ENCODE measurements around the gene COMMD1. TPM values are rescaled to one million over a fixed set of nuclear protein-coding genes. Genes with fewer than 3 reads are reported as not detected.

Gene COMMD1
- total and polyA plus RNA-seq, 2 donors (not counting 3 experiments of a cell fraction or from before 2014, with no cell fraction given), result 39.5 to 57.1 TPM

- no peak for FAIRE-seq
- CTCF ChIA-PET, result no interaction called here
Measured at GRCh38 chr2:62101886-62102285, 196.4 kb downstream of the COMMD1 start.

More at GRCh38 chr2:62101886-62102285, 196.4 kb downstream of the COMMD1 start:
- POLR2A ChIA-PET, result no interaction called here
- Histone ChIP-seq H3K4me3 (replicated peaks in 1 of 3; ENCODE audit: insufficient read depth in 1 of 3, low read depth in 1 of 3, low read length in 3 of 3) (no peak overlapping the region), H3K9me3 (replicated peaks; ENCODE audit: control insufficient read depth, insufficient read depth, low read length) (no peaks in the 10 kb centered on the region), H3K27ac (ENCODE audit: insufficient read depth, low read depth, low read length) (no peak overlapping the region), H3K9me1 (replicated peaks; ENCODE audit: control insufficient read depth, extremely low read depth, insufficient read depth, low read length) (no peaks in the 10 kb centered on the region), H3K36me3 (ENCODE audit: control insufficient read depth in 2 of 2, extremely low read depth in 1 of 2, insufficient read depth in 2 of 2, low read length in 2 of 2) (no peaks in the 10 kb centered on the region), H3K27me3 (ENCODE audit: control insufficient read depth in 2 of 2, insufficient read depth in 2 of 2, low read length in 2 of 2) (no peaks in the 10 kb centered on the region), H3K4me1 (ENCODE audit: control insufficient read depth, extremely low read depth, insufficient read depth, low read length) (no peaks in the 10 kb centered on the region), H2AFZ (ENCODE audit: low read depth, low read length) (no peak overlapping the region), H3K4me2 (ENCODE audit: insufficient read depth, low read length) (no peak overlapping the region), H3K79me2 (ENCODE audit: control insufficient read depth, insufficient read depth, low read length) (no peaks in the 10 kb centered on the region), H3K9ac (replicated peaks; ENCODE audit: extremely low read depth, insufficient read depth, low read length) (no peak overlapping the region), H4K20me1 (replicated peaks; ENCODE audit: control insufficient read depth, extremely low read depth, insufficient read depth, low read length) (no peaks in the 10 kb centered on the region)
- TF ChIP-seq POLR2AphosphoS5 (IDR thresholded peaks at IDR 0.05; ENCODE audit: insufficient read depth, low read depth, low read length) (no peak), MAX (IDR thresholded peaks at IDR 0.05; ENCODE audit: insufficient read depth, insufficient read length) (no peak), GATA2 (IDR thresholded peaks at IDR 0.05; ENCODE audit: insufficient read depth, insufficient read length, low read depth, low read length) (no peak), EZH2 (IDR thresholded peaks at IDR 0.05; ENCODE audit: borderline replicate concordance, low read depth, low read length, severe bottlenecking) (no peak), CTCF (IDR thresholded peaks at IDR 0.05; ENCODE audit: extremely low read depth in 1 of 2, insufficient read depth in 1 of 2, low read depth in 1 of 2, low read length in 2 of 2) (no peak), MYC (IDR thresholded peaks at IDR 0.05; ENCODE audit: low read depth, low read length) (no peak), POLR2A (IDR thresholded peaks at IDR 0.05; ENCODE audit: low read depth, low read length) (no peak), FOS (IDR thresholded peaks at IDR 0.05; ENCODE audit: borderline replicate concordance, insufficient read depth, low read length) (no peak), JUN (IDR thresholded peaks at IDR 0.05; ENCODE audit: borderline replicate concordance, insufficient read depth, insufficient read length, low read depth) (no peak)
- no peak for DNase-seq (ENCODE audit: low read depth, low spot score)
- intact Hi-C loops (cut with micrococcal nuclease), result no loop called here
- dilution Hi-C loops (cut with MboI; ENCODE audit: extremely low pct_ligation_motif_present, low sequenced_read_pairs), result no loop called here
- no TSS peak for BruUV-seq (replicated peaks)
